Esophagus squamous epithelium (tissue), 4 donors: Measurements from ENCODE around the gene LAPTM4A.

Experiments used
- POLR2A ChIP-seq, 4 donors: fragments of 450-650 bp; IDR thresholded peaks; one replicate each; pipeline ENCODE4 v1.6.1; 2017; ENCODE audit warnings: antibody characterized with exemption in 4 of 4, mild to moderate bottlenecking in 4 of 4, moderate library complexity in 3 of 4
- TF ChIP-seq, protein P1 (sequence below), 6 experiments: fragments of 450-650 bp in 4 of 6; fragments of 200-600 bp in 2 of 6; sonication (generic) in 2 of 6; IDR thresholded peaks; one replicate each; pipeline ENCODE4 v1.5.1; 2016 to 2019; ENCODE audit warnings: antibody characterized with exemption in 6 of 6, mild to moderate bottlenecking in 4 of 6, moderate library complexity in 4 of 6

DNA sequence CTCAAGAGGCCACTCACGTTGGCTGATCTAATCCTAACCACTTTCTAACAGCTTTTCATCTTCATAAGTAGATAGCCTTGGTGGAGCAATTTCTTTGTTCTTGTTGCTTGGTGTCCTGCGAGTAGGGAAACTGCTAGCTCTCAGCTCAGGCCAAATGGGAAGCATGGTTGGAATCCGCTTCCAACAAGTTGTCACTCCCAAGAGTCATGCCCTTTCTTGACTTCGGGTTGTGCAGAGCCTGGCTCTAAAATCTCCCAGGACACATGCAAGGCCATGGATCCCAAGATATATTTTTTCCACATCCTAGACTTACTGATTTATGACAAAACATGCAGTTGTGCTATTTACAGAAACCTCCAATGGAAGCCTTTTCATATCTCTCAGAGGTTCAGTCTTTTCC lies 31.7 kb downstream of the LAPTM4A start:
- TF ChIP-seq, protein P1, sequence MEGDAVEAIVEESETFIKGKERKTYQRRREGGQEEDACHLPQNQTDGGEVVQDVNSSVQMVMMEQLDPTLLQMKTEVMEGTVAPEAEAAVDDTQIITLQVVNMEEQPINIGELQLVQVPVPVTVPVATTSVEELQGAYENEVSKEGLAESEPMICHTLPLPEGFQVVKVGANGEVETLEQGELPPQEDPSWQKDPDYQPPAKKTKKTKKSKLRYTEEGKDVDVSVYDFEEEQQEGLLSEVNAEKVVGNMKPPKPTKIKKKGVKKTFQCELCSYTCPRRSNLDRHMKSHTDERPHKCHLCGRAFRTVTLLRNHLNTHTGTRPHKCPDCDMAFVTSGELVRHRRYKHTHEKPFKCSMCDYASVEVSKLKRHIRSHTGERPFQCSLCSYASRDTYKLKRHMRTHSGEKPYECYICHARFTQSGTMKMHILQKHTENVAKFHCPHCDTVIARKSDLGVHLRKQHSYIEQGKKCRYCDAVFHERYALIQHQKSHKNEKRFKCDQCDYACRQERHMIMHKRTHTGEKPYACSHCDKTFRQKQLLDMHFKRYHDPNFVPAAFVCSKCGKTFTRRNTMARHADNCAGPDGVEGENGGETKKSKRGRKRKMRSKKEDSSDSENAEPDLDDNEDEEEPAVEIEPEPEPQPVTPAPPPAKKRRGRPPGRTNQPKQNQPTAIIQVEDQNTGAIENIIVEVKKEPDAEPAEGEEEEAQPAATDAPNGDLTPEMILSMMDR (IDR thresholded peaks at IDR 0.05): no peak
- no peak for TF ChIP-seq POLR2A (IDR thresholded peaks at IDR 0.05)
